ENCODE data around the gene UPF1. TPM values are rescaled to one million over a fixed set of nuclear protein-coding genes. Genes with fewer than 3 reads are reported as not detected.
A peak's percentile ranks its signal among the peaks of the same experiment; 100 is the strongest.

UPF1 gene
- total RNA-seq, 3 donors from 2014 or later: 116 to 123 (median 118) TPM

GRCh38 chr19:18863843-18864362 is 32.1 kb downstream of the UPF1 start:
- Mint-ChIP-seq H3K9me3 (no peaks in the 10 kb centered on the region), H3K4me1 (ENCODE audit: low read depth) (no peaks in the 10 kb centered on the region), H3K36me3 (ENCODE audit: insufficient read depth) (peaks cover 42% of the 10 kb centered on the region), H3K4me3 (no peak overlapping the region), H3K27me3 (ENCODE audit: low read depth) (no peaks in the 10 kb centered on the region)
- ATAC-seq (no peak), DNase-seq (no peak)

GRCh38 chr19:18865106-18865972 is 33.6 kb downstream of the UPF1 start:
- no peak overlapping the region for H3K4me3 Mint-ChIP-seq
- H3K36me3 Mint-ChIP-seq (ENCODE audit: insufficient read depth): peaks cover 40% of the 10 kb centered on the region
- ATAC-seq (no peak), DNase-seq (no peak)
- no peaks in the 10 kb centered on the region for H3K9me3 Mint-ChIP-seq
- no peaks in the 10 kb centered on the region for H3K4me1 Mint-ChIP-seq (ENCODE audit: low read depth)
- H3K27me3 Mint-ChIP-seq (ENCODE audit: low read depth): no peaks in the 10 kb centered on the region

DNA sequence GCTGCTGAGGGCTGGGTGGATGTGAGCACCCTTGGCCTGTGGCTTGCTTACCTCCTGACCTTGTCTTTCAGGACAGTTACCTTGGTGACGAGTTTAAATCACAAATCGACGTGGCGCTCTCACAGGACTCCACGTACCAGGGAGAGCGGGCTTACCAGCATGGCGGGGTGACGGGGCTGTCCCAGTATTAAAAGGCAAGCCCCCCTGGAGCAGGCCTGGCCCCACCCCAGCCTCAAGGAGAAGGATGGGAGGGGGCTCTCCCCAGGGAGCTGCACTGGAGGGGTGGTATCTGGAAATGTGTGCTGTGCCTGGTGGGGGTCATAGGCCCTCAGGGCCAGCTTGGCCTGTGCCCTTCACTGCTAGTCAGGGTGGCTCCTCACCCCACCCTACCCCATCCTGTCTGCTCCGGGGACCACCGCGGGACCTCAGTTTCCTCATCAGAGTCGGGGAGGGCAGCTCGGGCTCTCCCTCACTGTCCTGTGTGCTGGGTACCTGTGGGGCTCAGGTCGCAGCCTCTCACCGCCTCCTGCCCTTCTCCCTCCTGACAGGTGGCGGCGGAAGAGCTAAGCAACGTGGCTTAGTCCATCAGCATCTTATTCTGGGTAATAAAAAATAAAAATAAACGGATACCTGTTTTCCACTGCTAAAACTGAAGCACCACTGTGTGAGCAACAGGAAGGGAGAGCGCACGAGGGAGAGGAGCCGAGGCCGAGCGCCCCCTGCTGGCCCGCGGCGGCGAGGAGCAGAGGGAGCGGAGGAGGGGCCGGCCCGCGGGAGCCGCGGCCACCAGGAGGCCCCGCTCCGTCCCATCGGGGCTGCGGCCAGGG is 34.4 kb downstream of the UPF1 start:
- Mint-ChIP-seq H3K36me3 (ENCODE audit: insufficient read depth) (peaks cover 33% of the 10 kb centered on the region), H3K4me1 (ENCODE audit: low read depth) (peaks cover 3% of the 10 kb centered on the region), H3K4me3 (no peak overlapping the region), H3K27me3 (ENCODE audit: low read depth) (no peaks in the 10 kb centered on the region), H3K9me3 (no peaks in the 10 kb centered on the region)
- ATAC-seq: peak; percentile 87 to 89
- peak; percentile 49 for DNase-seq

GRCh38 chr19:18866800-18867123 is 35.0 kb downstream of the UPF1 start:
- Mint-ChIP-seq H3K9me3 (no peaks in the 10 kb centered on the region), H3K27me3 (ENCODE audit: low read depth) (peaks cover 2% of the 10 kb centered on the region), H3K4me1 (ENCODE audit: low read depth) (peaks cover 6% of the 10 kb centered on the region), H3K36me3 (ENCODE audit: insufficient read depth) (peaks cover 32% of the 10 kb centered on the region), H3K4me3 (no peak overlapping the region)
- no peak for DNase-seq
- ATAC-seq: no peak

DNA sequence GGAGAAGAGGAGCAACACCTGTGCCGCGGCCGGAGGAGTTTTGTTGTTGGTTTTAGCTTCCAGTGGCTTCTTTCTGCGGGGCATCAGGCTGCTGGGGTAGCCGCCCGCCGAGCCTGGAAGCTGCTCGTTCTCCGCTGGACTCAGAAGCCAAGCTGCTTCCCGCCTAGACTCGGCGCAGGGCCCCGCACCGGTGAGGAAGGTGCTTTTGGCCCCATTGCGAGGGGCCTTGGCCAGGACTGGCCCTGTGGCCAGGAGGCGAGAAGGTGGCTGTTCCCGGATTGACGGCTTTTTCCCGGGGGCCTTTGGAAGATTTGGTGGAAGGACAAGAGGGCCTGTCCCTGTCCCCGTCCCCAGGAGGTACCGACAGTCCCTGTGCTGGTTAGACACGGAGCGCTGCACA is 35.4 kb downstream of the UPF1 start:
- H3K9me3 Mint-ChIP-seq: no peaks in the 10 kb centered on the region
- H3K36me3 Mint-ChIP-seq (ENCODE audit: insufficient read depth): peaks cover 32% of the 10 kb centered on the region
- ATAC-seq (no peak), DNase-seq (no peak)
- H3K27me3 Mint-ChIP-seq (ENCODE audit: low read depth): peaks cover 2% of the 10 kb centered on the region
- peaks cover 9% of the 10 kb centered on the region for H3K4me1 Mint-ChIP-seq (ENCODE audit: low read depth)
- H3K4me3 Mint-ChIP-seq: no peak overlapping the region

DNA sequence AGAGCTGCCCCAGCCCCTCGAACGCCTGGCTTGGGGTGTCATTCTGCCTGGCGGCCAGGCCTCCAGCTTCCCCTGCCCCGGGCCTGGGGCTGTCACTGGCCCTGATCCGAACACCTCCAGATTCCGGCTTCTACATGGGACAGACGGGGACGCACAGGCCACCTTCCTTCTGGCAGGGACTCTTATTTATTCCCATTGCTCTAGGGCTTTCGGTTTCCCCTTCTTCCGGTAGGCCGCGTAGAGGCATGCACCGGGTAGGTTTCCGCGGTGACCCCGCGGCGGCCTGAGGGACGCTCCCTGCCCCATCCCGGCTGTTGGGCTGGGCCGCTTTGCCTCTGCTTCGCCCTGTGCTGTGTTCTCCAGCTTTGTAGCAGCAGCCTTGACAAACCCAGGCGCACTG is 36.0 kb downstream of the UPF1 start:
- no peak for DNase-seq
- Mint-ChIP-seq H3K9me3 (no peaks in the 10 kb centered on the region), H3K36me3 (ENCODE audit: insufficient read depth) (peaks cover 28% of the 10 kb centered on the region), H3K27me3 (ENCODE audit: low read depth) (peaks cover 2% of the 10 kb centered on the region), H3K4me3 (no peak overlapping the region), H3K4me1 (ENCODE audit: low read depth) (peaks cover 9% of the 10 kb centered on the region)
- no peak for ATAC-seq

DNA sequence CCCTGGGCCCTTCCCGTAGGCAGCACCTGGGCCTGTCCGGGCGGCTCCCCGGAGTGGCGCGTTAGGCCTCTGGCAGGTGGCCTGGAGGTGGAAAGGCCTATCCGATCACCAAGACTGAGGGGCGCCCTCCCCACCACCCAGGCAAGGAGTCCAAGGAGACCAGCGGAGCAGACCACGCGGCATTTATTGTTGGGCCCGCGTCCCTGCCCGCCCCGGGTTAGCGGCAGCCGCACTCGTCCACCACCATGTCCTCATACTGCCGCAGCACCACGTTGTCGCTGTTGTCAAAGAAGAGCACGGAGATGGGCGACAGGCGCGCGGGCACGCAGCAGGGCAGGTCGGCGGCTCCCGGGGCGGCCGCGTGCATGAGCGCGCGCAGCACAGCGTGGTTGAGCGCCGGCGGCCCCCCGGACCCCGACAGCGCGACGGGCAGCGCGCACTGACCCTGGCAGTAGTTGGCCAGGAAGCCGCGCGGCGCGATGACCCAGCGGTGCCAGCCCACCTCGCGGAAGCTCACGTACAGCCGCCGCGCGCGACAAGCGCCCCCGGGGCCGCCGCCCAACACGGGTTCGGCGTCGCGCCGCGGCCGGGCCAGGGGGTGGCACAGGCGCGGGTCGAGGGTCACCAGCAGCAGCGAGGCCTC is 36.7 kb downstream of the UPF1 start:
- H3K9me3 Mint-ChIP-seq: no peaks in the 10 kb centered on the region
- peaks cover 28% of the 10 kb centered on the region for H3K36me3 Mint-ChIP-seq (ENCODE audit: insufficient read depth)
- ATAC-seq (no peak), DNase-seq (no peak)
- H3K4me3 Mint-ChIP-seq: no peak overlapping the region
- peaks cover 2% of the 10 kb centered on the region for H3K27me3 Mint-ChIP-seq (ENCODE audit: low read depth)
- H3K4me1 Mint-ChIP-seq (ENCODE audit: low read depth): peaks cover 9% of the 10 kb centered on the region

DNA sequence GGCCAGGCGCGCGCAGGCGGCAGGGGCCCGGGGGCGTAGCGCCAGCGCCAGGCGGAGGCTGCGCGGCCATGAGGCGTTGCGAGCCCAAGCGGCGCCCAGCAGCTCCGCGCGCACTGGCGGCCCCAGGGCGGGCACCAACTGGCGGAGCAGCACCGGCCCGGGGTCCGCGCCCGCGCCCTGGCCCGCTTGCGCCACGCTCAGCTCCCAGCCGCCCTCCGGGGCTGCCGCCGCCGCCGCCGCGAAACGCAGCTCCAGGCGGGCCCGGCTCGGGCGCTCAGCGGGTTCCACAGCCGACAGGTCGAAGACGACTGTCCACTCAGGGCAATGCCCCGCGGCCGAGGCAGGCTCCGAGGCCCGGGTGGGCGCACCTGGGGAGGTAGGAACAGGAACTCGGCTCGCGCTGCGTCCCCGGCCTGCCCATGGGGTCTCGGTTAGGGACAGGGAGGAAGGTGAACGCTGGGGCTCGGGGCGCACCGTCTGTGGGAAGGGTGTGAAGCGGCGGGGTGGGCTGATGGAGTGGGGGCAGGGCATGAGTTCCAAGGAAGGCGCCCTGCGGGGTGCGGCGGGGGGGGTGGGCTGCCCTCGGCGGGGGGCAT is 37.4 kb downstream of the UPF1 start:
- DNase-seq (no peak), ATAC-seq (no peak)
- Mint-ChIP-seq H3K27me3 (ENCODE audit: low read depth) (peaks cover 2% of the 10 kb centered on the region), H3K4me3 (no peak overlapping the region), H3K36me3 (ENCODE audit: insufficient read depth) (peaks cover 24% of the 10 kb centered on the region), H3K9me3 (no peaks in the 10 kb centered on the region), H3K4me1 (ENCODE audit: low read depth) (peaks cover 9% of the 10 kb centered on the region)

- no peak for DNase-seq
- Mint-ChIP-seq H3K4me1 (ENCODE audit: low read depth) (peaks cover 9% of the 10 kb centered on the region), H3K4me3 (no peak overlapping the region), H3K36me3 (ENCODE audit: insufficient read depth) (peaks cover 21% of the 10 kb centered on the region), H3K9me3 (no peaks in the 10 kb centered on the region), H3K27me3 (ENCODE audit: low read depth) (peaks cover 2% of the 10 kb centered on the region)
- no peak for ATAC-seq
Observed at GRCh38 chr19:18869781-18870530, 38.2 kb downstream of the UPF1 start.

GRCh38 chr19:18870531-18871172 is 38.9 kb downstream of the UPF1 start:
- ATAC-seq: no peak
- Mint-ChIP-seq H3K27me3 (ENCODE audit: low read depth) (peaks cover 2% of the 10 kb centered on the region), H3K4me1 (ENCODE audit: low read depth) (peaks cover 9% of the 10 kb centered on the region), H3K36me3 (ENCODE audit: insufficient read depth) (peaks cover 21% of the 10 kb centered on the region), H3K9me3 (no peaks in the 10 kb centered on the region), H3K4me3 (no peak overlapping the region)
- DNase-seq: no peak

DNA sequence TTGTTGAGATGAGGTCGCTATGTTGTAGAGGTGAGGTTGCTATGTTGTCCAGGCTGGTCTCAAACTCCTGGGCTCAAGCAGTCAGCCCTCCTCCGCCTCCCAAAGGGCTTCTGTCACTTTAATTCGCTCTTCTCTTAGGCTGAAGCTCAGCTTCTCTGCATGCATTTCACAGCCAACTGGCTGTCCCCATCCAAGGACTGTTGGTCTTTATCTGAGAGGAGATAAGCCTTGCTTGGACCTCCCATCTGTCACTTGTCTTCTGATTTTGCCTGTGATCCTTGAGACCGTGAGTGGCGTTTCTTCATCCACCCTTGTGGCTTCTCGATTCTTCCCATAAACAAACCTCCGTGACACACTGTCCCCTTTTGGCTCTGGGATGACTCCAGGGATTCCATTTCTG is 39.8 kb downstream of the UPF1 start:
- Mint-ChIP-seq H3K9me3 (no peaks in the 10 kb centered on the region), H3K36me3 (ENCODE audit: insufficient read depth) (peaks cover 14% of the 10 kb centered on the region), H3K4me3 (no peak overlapping the region), H3K27me3 (ENCODE audit: low read depth) (peaks cover 2% of the 10 kb centered on the region), H3K4me1 (ENCODE audit: low read depth) (peaks cover 9% of the 10 kb centered on the region)
- no peak for DNase-seq
- no peak for ATAC-seq

GRCh38 chr19:18875726-18876125 is 44.0 kb downstream of the UPF1 start:
- peaks cover 9% of the 10 kb centered on the region for H3K4me1 Mint-ChIP-seq (ENCODE audit: low read depth)
- no peak overlapping the region for H3K4me3 Mint-ChIP-seq
- no peaks in the 10 kb centered on the region for H3K9me3 Mint-ChIP-seq
- H3K36me3 Mint-ChIP-seq (ENCODE audit: insufficient read depth): peaks cover 3% of the 10 kb centered on the region
- DNase-seq (no peak), ATAC-seq (no peak)
- H3K27me3 Mint-ChIP-seq (ENCODE audit: low read depth): peaks cover 2% of the 10 kb centered on the region

DNA sequence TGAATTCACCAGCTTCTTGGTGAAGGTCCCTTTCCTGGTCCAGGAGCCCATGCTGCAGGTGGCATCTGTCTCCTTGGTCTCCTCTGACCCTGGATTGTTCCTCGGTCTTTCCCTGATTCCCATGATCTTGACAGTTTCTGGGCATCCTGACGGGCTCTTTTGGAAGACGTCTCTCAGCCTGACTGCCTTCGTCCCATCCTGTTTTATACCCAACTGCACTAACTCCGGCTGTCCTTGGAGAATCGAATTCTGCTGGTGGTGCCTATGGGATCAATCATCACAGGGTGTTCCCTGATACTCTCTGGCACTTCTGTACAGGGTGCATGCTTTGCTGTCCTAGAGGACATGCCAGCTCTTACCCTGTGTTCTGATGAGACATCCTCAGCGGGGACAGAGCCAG is 45.1 kb downstream of the UPF1 start:
- peaks cover 2% of the 10 kb centered on the region for H3K4me1 Mint-ChIP-seq (ENCODE audit: low read depth)
- no peak overlapping the region for H3K4me3 Mint-ChIP-seq
- ATAC-seq (no peak), DNase-seq (no peak)
- H3K36me3 Mint-ChIP-seq (ENCODE audit: insufficient read depth): no peaks in the 10 kb centered on the region
- no peaks in the 10 kb centered on the region for H3K9me3 Mint-ChIP-seq
- H3K27me3 Mint-ChIP-seq (ENCODE audit: low read depth): no peaks in the 10 kb centered on the region
